GM21447 (cell line): ENCODE data around the gene MRPS6.

ENCODE experiments used
- ATAC-seq: cut with Tn5 transposase; IDR thresholded peaks from one replicate; pipeline ENCODE4 v1.9.1; 2021; ENCODE audit not compliant: unreplicated experiment

MRPS6 gene

DNA sequence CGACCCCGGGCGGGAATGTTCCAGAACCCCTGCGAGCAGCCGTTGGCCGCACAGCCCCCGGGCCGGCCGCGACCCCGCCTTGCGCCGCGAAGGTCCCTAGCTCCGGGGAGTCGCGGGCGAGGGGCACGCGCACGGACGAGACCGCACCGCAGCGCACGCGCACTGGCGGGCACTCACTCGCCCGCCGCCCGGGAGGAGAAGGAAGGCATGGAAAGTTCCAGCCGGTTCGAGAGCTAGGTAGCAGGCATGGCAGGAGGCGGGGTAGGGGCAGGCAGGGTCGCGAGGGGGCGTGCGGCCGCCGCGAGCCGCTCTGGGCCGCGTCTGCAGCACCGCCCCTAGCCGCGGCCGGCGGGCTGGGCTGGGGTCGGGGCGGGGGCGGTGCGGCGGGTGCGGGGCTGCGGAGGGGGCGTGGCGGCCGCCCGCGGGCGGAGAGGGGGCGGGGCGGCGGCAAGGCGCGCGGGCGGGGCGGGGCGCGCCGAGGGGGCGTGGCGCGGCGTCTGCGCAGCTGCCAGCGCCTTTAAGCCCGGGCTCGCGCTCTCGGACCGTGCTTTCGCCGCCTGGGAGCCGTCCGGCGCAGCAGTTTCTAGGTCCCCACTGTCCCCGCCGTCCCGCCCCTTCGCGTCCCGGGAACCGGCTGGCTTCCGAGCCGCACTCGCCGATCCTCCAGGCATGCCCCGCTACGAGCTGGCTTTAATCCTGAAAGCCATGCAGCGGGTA is at the start of gene MRPS6, which contains the start of gene SLC5A3:
Gene MRPS6, plus strand, starts transcription at position 547 of the 717 bp plus-strand sequence. Its CDS starts 123 bp downstream, at position 670.
Gene SLC5A3, plus strand, starts transcription at position 547 of the 717 bp plus-strand sequence. CDS start 21,621 bp downstream, outside the sequence.
- ATAC-seq: peak; percentile 75

DNA sequence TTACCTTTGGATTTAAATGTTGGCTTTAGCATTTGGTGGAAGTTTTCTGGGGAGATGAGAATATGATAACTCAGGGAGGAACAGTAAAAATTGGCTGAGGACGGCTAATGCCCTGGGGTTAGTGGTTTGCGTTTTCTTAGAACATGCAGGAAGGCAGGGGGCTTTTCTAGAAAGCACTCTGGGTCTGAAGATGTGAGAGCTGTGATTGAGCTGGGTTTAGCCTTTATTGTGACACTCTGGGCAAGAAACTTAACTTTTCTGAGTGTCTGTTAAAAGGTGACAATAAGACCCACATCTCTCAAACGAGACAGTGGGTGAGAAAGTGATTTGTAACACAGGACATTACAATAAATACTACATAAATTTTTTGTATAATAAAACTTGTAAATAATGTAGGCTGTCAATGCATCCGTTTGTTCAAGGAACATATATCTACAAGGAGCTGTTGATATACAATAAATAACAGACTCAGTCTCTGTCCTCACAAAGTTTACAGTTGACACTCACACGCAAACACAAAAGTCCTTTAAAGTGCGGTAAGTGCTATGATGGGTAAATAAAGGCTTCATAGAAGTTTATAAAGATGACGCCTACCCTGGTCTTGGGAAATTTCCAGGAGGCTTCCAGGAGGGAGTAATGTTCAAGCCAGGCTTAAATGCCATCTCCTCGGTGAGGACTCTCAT is 49.5 kb upstream of the MRPS6 start:
- ATAC-seq: no peak

GRCh38 chr21:34024374-34024693 is 49.0 kb upstream of the MRPS6 start:
- no peak for ATAC-seq

DNA sequence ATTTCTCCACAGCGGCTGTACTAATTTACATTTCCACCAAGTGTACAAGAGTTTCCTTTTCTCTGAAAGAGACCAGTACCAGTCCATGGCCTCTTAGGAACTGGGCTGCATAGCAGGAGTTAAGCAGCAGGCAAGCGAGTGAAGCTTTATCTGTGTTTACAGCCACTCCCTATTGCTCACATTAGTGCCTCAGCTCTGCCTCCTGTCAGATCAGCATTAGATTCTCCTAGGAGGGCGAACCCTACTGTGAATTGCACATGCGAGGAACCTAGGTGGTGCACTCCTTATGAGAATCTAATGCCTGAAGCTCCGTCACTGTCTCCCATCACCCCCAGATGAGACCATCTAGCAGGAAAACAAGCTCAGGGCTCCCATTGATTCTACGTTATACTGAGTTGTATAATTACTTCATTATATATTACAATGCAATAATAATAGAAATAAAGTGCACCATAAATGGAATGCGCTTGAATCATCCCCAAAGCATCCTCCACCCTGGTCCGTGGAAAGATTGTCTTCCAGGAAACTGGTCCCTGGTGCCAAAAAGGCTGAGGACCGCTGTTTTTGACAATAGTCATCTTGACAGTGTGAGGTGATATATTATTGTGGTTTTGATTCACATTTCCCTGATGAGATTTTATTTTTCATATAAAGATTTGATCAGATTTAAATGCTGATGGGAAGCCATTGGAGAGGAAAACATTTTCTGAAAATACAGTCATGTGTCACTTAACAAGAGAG is 45.5 kb upstream of the MRPS6 start:
- no peak for ATAC-seq

DNA sequence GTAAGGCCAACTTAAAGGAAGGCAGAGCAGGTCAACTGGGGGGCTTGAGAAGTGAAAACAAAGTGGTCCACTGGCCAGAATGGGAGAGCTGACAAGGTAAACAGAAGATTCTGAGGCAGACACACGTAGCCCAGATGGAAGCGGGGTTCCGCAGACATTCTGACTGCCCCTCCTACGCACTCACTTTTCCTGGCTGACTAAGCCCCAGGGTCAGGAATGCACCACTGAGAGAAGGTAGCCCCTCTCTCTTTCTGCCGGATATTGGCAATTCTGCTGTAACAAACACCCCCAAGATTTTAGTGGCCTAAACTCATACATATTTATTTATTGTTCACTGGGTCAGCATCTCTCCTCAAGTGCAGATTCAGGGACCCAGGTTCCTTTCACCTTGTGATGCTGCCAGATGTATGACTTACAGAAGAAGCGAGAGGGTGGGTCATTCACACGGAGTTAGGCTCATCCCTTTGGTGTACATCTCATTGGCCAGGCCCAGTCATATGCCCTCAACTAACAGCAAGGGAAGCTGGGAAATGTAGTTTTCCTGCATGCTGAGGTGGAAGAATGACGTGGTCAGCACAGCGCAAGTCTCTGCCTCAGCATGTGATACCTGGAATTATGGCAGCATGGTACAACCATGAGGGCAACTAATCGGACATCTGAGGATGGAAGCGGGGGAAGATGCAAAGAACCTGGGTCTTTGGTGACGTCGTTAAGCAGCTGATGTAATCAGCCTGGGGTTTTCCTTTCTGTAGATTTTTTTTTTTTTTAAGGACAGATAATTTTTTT is 43.4 kb upstream of the MRPS6 start:
- ATAC-seq: peak; percentile 88

DNA sequence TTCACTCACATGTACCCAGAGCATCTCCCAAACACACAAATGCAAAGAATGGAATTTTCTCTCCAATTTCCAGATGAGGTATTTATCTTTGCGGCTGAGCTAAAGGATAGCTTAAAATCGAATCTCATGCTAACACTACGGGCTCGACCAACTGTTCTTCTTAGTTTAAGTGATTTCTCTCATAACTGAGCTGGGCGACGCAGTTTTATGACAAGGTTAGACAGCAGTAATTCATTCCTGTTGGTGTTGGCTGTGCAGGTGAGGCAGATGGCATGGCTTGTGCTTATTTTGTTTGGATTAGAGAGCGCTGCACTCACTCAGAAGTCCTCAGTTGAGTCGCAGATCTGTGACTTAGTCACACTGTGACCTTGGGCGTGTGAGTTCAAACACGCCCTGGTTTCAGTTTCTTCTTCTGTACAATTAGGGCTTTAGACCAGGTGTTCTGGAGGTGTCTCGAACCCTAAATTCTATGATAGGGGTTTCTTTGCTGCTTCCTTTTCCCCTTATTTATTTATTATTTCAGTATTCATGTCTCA is 41.5 kb upstream of the MRPS6 start:
- ATAC-seq: no peak

DNA sequence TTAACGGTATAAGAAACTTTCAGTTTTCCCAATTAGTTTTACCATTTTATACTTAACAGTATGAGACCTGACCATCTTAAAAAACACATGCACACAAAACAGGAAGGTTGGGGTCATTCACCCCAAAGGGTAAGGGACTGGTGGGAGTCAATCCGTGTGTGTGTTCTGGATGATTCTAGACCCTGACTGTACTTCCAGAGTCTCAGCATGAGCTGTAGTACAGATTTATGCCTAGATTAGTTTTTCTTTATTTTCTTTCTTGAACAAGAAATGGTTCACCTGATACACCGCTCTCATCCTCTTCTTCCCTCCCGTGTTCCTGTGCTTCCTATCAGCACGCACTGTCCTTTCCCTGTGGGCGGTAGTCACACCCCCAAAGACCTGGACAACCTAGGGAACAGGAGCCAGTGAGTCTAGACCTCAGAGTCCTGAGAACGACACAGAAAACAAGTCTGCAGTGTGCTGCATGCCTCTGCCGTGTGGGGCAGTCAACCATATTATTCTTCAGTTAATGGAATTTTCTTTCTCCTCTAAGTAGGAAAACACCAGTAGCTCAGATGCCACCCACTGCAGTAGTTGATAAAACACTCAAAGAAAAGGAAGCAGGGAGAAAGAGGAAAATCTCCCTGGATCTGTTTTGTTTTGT is 38.9 kb upstream of the MRPS6 start:
- no peak for ATAC-seq

DNA sequence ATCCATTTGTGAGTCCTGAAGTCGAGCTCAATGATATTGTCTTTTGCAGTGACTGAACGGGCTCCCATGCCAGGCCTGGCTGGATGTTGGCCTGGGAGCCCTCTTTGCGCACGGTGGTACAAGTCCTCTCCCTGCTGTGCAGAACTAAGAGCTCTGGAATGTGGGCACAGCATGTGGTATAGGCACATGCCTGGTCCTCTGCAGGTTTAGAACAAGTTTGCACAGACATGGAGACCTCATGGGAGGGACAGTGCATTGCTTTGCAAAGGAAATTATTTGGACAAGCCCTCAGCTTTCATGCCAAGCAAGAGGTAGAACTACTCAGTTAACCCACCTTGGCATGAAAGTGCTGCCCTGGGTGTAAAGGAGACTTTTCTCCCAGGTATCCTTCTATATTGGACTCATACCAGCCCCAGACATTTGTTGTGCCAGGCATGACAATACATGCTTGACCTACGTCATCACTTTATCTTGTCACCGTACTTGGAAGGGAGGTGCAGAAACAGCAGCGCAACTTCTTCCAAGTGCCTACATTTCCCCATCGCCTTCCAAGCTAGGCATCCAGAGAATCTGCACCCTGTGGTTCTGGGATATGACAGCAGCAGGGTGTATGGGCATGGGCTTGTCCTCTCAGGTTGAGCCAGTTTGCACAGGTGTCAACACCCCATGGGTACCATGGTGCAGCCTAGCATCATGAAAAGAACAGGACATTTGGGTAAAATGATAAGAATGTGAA is 37.6 kb upstream of the MRPS6 start:
- ATAC-seq: no peak

- ATAC-seq: no peak
These were observed 36.2 kb upstream of the MRPS6 start for GRCh38 chr21:34037009-34037795.

DNA sequence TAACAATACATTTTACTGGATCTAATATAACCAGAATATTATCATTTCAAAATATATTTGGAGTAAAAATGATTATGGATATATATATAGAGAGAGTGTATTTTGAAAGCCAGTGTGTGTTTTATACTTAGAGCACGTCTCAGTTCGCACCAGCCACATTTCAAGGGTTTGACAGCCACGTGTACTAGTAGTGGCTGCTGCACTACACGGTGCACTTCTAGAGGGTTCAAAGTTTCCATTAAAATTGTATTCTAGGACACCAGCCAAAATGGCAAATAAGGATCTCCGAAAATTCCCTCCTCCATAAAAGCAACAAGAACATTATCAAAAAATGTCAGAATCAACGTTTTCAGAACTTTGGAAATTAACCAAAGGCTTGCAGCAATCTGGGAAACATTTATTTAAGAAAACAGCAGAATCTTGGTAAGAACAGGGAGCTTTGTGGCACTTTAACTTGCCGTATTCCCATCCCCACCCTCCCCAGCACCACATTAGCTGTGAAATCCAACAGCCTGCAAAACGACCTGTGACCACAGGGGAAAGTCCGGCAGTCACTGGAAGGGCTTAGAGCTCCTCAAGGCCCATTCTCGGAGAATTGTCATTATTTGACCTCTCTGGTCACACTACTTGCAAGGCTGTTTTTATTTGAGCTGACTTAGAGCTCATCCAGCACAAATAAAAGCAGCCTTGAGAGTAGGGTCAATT is 33.5 kb upstream of the MRPS6 start:
- ATAC-seq: no peak

GRCh38 chr21:34042735-34043134 is 30.6 kb upstream of the MRPS6 start:
- ATAC-seq: no peak

DNA sequence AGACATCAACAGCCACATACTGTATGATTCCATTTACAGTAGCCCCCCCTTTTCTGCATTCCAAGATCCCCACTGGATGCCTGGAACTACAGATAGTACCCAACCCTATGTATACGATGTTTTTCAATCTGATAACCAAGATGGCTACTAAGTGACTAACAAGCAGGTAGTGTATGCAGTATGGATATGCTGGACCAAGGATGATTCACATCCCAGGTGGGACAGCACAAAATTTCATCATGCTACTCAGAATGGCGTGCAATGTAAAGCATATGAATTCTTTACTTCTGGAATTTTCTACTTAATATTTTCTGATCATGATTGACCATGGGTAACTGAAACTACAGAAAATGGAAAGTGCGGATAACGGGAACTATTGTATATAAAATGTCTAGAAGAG is 30.0 kb upstream of the MRPS6 start:
- no peak for ATAC-seq

GRCh38 chr21:34046917-34047316 is 26.5 kb upstream of the MRPS6 start:
- no peak for ATAC-seq

- no peak for ATAC-seq
These were observed 25.5 kb upstream of the MRPS6 start for GRCh38 chr21:34047835-34048234.

DNA sequence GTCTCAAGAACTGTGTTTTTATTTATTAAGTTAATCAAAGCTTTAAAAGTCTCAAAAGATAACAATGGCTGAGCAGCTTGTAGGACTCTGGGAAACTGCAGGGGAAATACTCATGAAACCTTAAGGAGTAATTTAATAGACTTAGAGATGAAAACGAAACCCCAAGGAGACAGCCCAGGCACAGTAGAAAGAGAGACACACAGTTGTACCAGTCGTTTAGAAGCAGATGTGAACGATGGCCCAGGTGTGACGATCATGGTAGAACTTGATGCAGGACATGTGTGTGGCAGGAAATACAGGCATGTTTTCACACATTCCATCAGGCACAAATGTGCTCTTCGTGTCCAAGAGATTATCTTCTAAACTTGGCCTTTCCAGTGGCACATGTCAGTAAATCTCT is 21.2 kb upstream of the MRPS6 start:
- no peak for ATAC-seq

- no peak for ATAC-seq
These were observed 19.1 kb upstream of the MRPS6 start for GRCh38 chr21:34054259-34054658.

DNA sequence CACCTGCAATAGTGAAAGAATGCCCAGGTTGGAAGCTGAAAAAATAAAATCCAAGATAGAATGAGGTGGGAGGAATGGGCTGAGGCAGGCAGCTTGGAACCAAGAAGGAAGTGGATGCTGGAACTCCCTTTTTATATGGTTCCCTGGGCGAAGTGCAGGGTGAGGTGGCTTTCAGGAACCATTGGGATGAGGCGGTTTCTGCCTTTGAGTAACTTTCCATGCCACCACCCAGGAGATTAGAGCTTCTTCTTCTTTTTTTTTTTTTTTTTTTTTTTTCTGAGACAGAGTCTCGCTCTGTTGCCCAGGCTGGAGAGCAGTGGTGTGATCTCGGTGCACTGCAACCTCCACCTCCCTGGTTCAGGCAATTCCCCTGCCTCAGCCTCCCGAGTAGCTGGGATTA is 17.8 kb upstream of the MRPS6 start:
- no peak for ATAC-seq

DNA sequence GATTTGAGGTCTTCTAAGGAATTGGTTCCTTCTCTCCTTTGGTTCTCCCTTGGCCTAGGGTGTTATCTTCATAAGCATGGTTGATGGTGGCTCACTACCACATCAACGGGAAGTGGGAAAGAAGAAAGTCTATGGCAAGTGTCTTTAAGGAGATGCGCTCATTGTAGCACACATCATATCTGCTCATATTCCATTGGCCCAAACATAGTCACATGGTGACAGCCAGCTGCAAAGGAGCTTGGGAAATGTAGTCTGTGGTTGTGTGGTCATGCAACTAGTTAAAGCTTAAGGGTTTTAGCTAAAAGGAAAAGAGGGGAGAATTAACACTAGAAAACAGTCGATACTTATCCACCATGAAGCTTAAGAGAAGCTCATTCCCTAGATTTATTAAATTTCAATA is 11.4 kb upstream of the MRPS6 start:
- ATAC-seq: no peak
